ENCODE results near the gene ARMC10.

DNA sequence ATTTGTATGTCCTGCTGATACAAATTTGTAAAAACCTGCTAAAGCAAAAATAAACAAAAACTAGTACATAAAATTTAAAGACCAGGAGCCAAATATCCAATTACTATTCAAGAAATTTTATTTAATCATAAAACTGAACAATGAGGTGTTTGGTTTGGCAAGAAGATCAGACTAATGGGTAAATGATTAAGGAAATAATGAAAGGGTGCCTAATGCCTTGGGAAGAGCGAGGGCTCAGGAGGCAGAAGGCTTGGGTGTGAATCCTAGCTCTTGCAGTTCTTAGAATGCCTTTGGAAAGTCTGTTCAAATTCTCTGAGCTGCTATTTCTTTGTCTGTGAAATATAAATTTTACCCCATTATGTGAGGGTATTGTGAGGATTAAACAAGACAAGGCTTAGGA lies 41.6 kb downstream of the ARMC10 start:
- TF ChIP-seq, protein P1, sequence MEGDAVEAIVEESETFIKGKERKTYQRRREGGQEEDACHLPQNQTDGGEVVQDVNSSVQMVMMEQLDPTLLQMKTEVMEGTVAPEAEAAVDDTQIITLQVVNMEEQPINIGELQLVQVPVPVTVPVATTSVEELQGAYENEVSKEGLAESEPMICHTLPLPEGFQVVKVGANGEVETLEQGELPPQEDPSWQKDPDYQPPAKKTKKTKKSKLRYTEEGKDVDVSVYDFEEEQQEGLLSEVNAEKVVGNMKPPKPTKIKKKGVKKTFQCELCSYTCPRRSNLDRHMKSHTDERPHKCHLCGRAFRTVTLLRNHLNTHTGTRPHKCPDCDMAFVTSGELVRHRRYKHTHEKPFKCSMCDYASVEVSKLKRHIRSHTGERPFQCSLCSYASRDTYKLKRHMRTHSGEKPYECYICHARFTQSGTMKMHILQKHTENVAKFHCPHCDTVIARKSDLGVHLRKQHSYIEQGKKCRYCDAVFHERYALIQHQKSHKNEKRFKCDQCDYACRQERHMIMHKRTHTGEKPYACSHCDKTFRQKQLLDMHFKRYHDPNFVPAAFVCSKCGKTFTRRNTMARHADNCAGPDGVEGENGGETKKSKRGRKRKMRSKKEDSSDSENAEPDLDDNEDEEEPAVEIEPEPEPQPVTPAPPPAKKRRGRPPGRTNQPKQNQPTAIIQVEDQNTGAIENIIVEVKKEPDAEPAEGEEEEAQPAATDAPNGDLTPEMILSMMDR (IDR thresholded peaks at IDR 0.05) = no peak
- no peak for TF ChIP-seq POLR2A (IDR thresholded peaks at IDR 0.05)

Measured in adrenal gland (tissue), 5 donors.